H1 (cell line): ENCODE data around the gene SIK2. TPM values are rescaled to one million over a fixed set of nuclear protein-coding genes. Genes with fewer than 3 reads are reported as not detected.

Experiments used
- CTCF ChIA-PET: fragments of 300-600 bp; sonication (Branson Sonifier 250); formaldehyde crosslinking; loops from one replicate; lab custom pipeline; 2021; ENCODE audit not compliant: partially characterized antibody; lab: Charles Lee
- POLR2A ChIA-PET: fragments of 300-600 bp; sonication (Branson Sonifier 250); formaldehyde crosslinking; loops from one replicate; lab custom pipeline; 2021; ENCODE audit warnings: inconsistent platforms; ENCODE audit not compliant: partially characterized antibody; lab: Charles Lee
- DNase-seq, 2 experiments: peaks; one replicate each; pipeline versions ENCODE4 v3.0.0 to v3.0.0-alpha.2; 2010 to 2022; ENCODE audit warnings: low spot score in 2 of 2, low read depth in 1 of 2, mixed read lengths in 1 of 2
- FAIRE-seq: peaks from 2 replicates; lab custom pipeline; 2011; peaks lifted over from hg19 to GRCh38; lab: Jason Lieb, UNC
- H2AFZ ChIP-seq: 2 replicates; pipeline ENCODE4 v1.8.1; 2012; ENCODE audit warnings: low read length, inconsistent platforms
- H2AK5ac ChIP-seq: 2 replicates; pipeline ENCODE4 v1.6.1; 2013; ENCODE audit warnings: low read depth, low read length
- H2BK120ac ChIP-seq: replicated peaks from 2 replicates; pipeline ENCODE3; 2013; ENCODE audit warnings: low read depth, low read length, inconsistent platforms
- H2BK12ac ChIP-seq: 2 replicates; pipeline ENCODE4 v1.6.1; 2013; ENCODE audit warnings: low read depth, low read length
- H2BK15ac ChIP-seq: 2 replicates; pipeline ENCODE4 v1.6.1; 2013; ENCODE audit warnings: low read length
- H2BK20ac ChIP-seq: 2 replicates; pipeline ENCODE4 v1.6.1; 2013; ENCODE audit warnings: low read length
- H2BK5ac ChIP-seq: 2 replicates; pipeline ENCODE4 v1.6.1; 2013; ENCODE audit warnings: low read depth, low read length
- H3K14ac ChIP-seq: 2 replicates; pipeline ENCODE4 v1.6.1; 2013; ENCODE audit warnings: inconsistent platforms; ENCODE audit not compliant: insufficient read length
- H3K18ac ChIP-seq: 2 replicates; pipeline ENCODE4 v1.6.1; 2013; ENCODE audit warnings: low read length; ENCODE audit errors: extremely low read depth
- H3K23ac ChIP-seq: 2 replicates; pipeline ENCODE4 v1.6.1; 2013; ENCODE audit warnings: inconsistent platforms; ENCODE audit not compliant: insufficient read length
- H3K23me2 ChIP-seq: 2 replicates; pipeline ENCODE4 v1.6.1; 2013; ENCODE audit warnings: low read depth, low read length
- H3K27ac ChIP-seq: 2 replicates; pipeline ENCODE4 v1.6.1; 2011; ENCODE audit warnings: low read depth, low read length, inconsistent platforms
- H3K27me3 ChIP-seq, 4 experiments: replicated peaks in 1 of 4; 1 replicate in 1 of 4; 2 replicates in 3 of 4; pipeline versions ENCODE4 v1.6.1 to v1.8.1; 2011 to 2013; ENCODE audit warnings: low read length in 3 of 4, mild to moderate bottlenecking in 3 of 4, inconsistent platforms in 2 of 4, mixed read lengths in 2 of 4, moderate library complexity in 1 of 4; ENCODE audit not compliant: control insufficient read depth in 3 of 4, insufficient read depth in 3 of 4; ENCODE audit errors: extremely low read depth in 1 of 4
- H3K36me3 ChIP-seq, 4 experiments: 2 replicates each; pipeline versions ENCODE4 v1.6.1 to v1.8.1; 2011 to 2013; ENCODE audit warnings: mild to moderate bottlenecking in 4 of 4, low read length in 3 of 4, moderate library complexity in 2 of 4, control low read depth in 1 of 4, inconsistent platforms in 1 of 4; ENCODE audit not compliant: insufficient read depth in 4 of 4, control insufficient read depth in 2 of 4
- H3K4ac ChIP-seq: replicated peaks from 2 replicates; pipeline ENCODE3; 2013; ENCODE audit warnings: low read length, low read depth, mixed read lengths, inconsistent platforms; ENCODE audit not compliant: insufficient read length
- H3K4me1 ChIP-seq, 4 experiments: replicated peaks in 1 of 4; 1 replicate in 1 of 4; 2 replicates in 3 of 4; pipeline versions ENCODE4 v1.6.1 to v1.8.1; 2011 to 2013; ENCODE audit warnings: low read length in 3 of 4, inconsistent platforms in 2 of 4, mixed read lengths in 1 of 4; ENCODE audit not compliant: insufficient read depth in 4 of 4, control insufficient read depth in 3 of 4
- H3K4me2 ChIP-seq, 2 experiments: 2 replicates each; pipeline versions ENCODE4 v1.6.1 to v1.8.1; 2011 to 2013; ENCODE audit warnings: low read depth in 2 of 2, low read length in 2 of 2, control low read depth in 1 of 2, inconsistent platforms in 1 of 2, mild to moderate bottlenecking in 1 of 2; ENCODE audit not compliant: insufficient read depth in 1 of 2
- H3K4me3 ChIP-seq, 4 experiments: fragments of 200-600, 300-600 bp in 1 of 4; sonication (generic), shearing (Covaris generic), sonication (Bioruptor Twin) in 1 of 4; 2 replicates each; pipeline versions ENCODE4 v1.5.1 to v1.8.1; 2011 to 2016; ENCODE audit warnings: low read length in 4 of 4, low read depth in 3 of 4, control low read depth in 2 of 4, inconsistent platforms in 2 of 4, mild to moderate bottlenecking in 2 of 4, mixed read lengths in 1 of 4, moderate library complexity in 1 of 4; ENCODE audit not compliant: insufficient read depth in 2 of 4; ENCODE audit errors: extremely low read depth in 1 of 4
- H3K56ac ChIP-seq: replicated peaks from 2 replicates; pipeline ENCODE3; 2013; ENCODE audit warnings: low read depth, mild to moderate bottlenecking, mixed read lengths, low read length, inconsistent platforms; ENCODE audit not compliant: insufficient read length
- H3K79me1 ChIP-seq: 2 replicates; pipeline ENCODE4 v1.6.1; 2013; ENCODE audit warnings: low read depth, low read length, control low read depth
- H3K79me2 ChIP-seq, 2 experiments: 2 replicates each; pipeline versions ENCODE4 v1.6.1 to v1.8.1; 2012 to 2013; ENCODE audit warnings: low read length in 2 of 2, mild to moderate bottlenecking in 2 of 2, inconsistent platforms in 1 of 2; ENCODE audit not compliant: insufficient read depth in 2 of 2, control insufficient read depth in 1 of 2
- H3K9ac ChIP-seq, 4 experiments: replicated peaks in 1 of 4; 1 replicate in 1 of 4; 2 replicates in 3 of 4; pipeline versions ENCODE4 v1.6.1 to v1.8.1; 2011 to 2013; ENCODE audit warnings: low read depth in 3 of 4, low read length in 3 of 4, control low read depth in 2 of 4, mild to moderate bottlenecking in 2 of 4, moderate library complexity in 2 of 4, inconsistent platforms in 1 of 4; ENCODE audit errors: extremely low read depth in 1 of 4
- H3K9me3 ChIP-seq, 2 experiments: 2 replicates each; pipeline versions ENCODE4 v1.6.1 to v1.8.1; 2012 to 2013; ENCODE audit warnings: mild to moderate bottlenecking in 2 of 2, moderate library complexity in 2 of 2, control low read depth in 1 of 2, inconsistent platforms in 1 of 2, low read depth in 1 of 2, low read length in 1 of 2, mixed read lengths in 1 of 2; ENCODE audit not compliant: insufficient read depth in 2 of 2
- H4K20me1 ChIP-seq, 2 experiments: replicated peaks in 1 of 2; 2 replicates each; pipeline versions ENCODE3 to v1.8.1; 2011 to 2013; ENCODE audit warnings: inconsistent platforms in 2 of 2, low read length in 2 of 2, mild to moderate bottlenecking in 1 of 2; ENCODE audit not compliant: insufficient read depth in 2 of 2, control insufficient read depth in 1 of 2
- H4K5ac ChIP-seq: 2 replicates; pipeline ENCODE4 v1.6.1; 2013; ENCODE audit warnings: low read length, low read depth, mixed read lengths, inconsistent platforms; ENCODE audit not compliant: insufficient read length
- H4K8ac ChIP-seq: 2 replicates; pipeline ENCODE4 v1.8.0; 2013; ENCODE audit warnings: mild to moderate bottlenecking, moderate library complexity, low read length, inconsistent platforms; ENCODE audit not compliant: insufficient read depth; ENCODE audit errors: extremely low read depth
- H4K91ac ChIP-seq: replicated peaks from 2 replicates; pipeline ENCODE3; 2013; ENCODE audit warnings: low read length, mixed read lengths, inconsistent platforms; ENCODE audit not compliant: insufficient read length
- BACH1 ChIP-seq: IDR thresholded peaks from 2 replicates; pipeline ENCODE4 v1.6.1; 2012; ENCODE audit warnings: low read length, improper control_type of control experiment
- CREB1 ChIP-seq: IDR thresholded peaks from 2 replicates; pipeline ENCODE4 v1.6.1; 2012; ENCODE audit warnings: inconsistent platforms
- E2F6 ChIP-seq: IDR thresholded peaks from 2 replicates; pipeline ENCODE4 v1.6.1; 2012; ENCODE audit warnings: inconsistent platforms
- GABPA ChIP-seq: IDR thresholded peaks from 2 replicates; pipeline ENCODE4 v1.6.1; 2011; ENCODE audit warnings: mild to moderate bottlenecking, low read length, moderate library complexity, borderline replicate concordance; ENCODE audit not compliant: insufficient read depth
- MAX ChIP-seq: IDR thresholded peaks from 2 replicates; pipeline ENCODE4 v1.6.1; 2012; ENCODE audit warnings: inconsistent platforms
- RNF2 ChIP-seq: fragments of 200-900, 300-1000 bp; sonication (generic); IDR thresholded peaks from 2 replicates; pipeline ENCODE4 v1.7.1; 2016; ENCODE audit warnings: borderline replicate concordance, low read depth, mild to moderate bottlenecking, antibody characterized with exemption, low read length; ENCODE audit not compliant: poor library complexity, severe bottlenecking; ENCODE audit errors: missing control alignments
- SAP30 ChIP-seq: fragments of 300-600 bp; sonication (generic); IDR thresholded peaks from 2 replicates; pipeline ENCODE4 v1.7.1; 2012; ENCODE audit warnings: low read length, moderate library complexity, mild to moderate bottlenecking, inconsistent platforms; ENCODE audit not compliant: insufficient read depth, insufficient replicate concordance
- USF2 ChIP-seq: IDR thresholded peaks from 2 replicates; pipeline ENCODE4 v1.6.1; 2011; ENCODE audit warnings: low read length, improper control_type of control experiment
- WGBS, 2 experiments: shearing (Covaris generic) in 1 of 2; methylation state at CpG; one replicate each; pipeline versions ENCODE4 v1.1.6 to v1.1.7; 2013 to 2015; ENCODE audit warnings: low lambda C conversion rate in 2 of 2, mixed read lengths in 2 of 2, inconsistent platforms in 1 of 2, low coverage in 1 of 2, missing lambda C conversion rate in 1 of 2; ENCODE audit not compliant: insufficient replicate concordance in 2 of 2, insufficient coverage in 1 of 2, insufficient read length in 1 of 2; ENCODE audit errors: extremely low coverage in 1 of 2, missing lambda C conversion rate in 1 of 2; 5-methylcytosine and 5-hydroxymethylcytosine counted together
- polyA plus RNA-seq, 7 experiments: library from polyadenylated mRNA; depleted of rRNA in 3 of 7; stranded (reverse) in 5 of 7; unstranded in 2 of 7; fragments of >200 nt in 5 of 7; fragments of 200-250 nt in 2 of 7; gene quantifications; 1 replicate in 5 of 7; 2 replicates in 1 of 7; 4 replicates in 1 of 7; pipeline versions ENCODE4 v1.2.1 to v1.2.3, GENCODE V29; 2011 to 2013; ENCODE audit warnings: missing spikeins in 2 of 7, mixed read lengths in 2 of 7
- total RNA-seq: library from RNA; stranded (reverse); fragmentation: NEBNext Ultra II Directional; extraction: Animal tissue kit (Norgen Biotek cat#: 25700); gene quantifications from 2 replicates; pipeline ENCODE4 v1.2.1, GENCODE V29; 2021

The SIK2 gene
- total and polyA plus RNA-seq, 2 of the 8 experiments (the other 6 are each of a cell fraction or from before 2014, with no cell fraction given), result 8.8 to 11.2 TPM

- H3K4me2 ChIP-seq, result no peak overlapping the region
- H2BK15ac ChIP-seq, result no peak overlapping the region
- H3K27me3 ChIP-seq, result no peaks in the 10 kb centered on the region
- H3K9me3 ChIP-seq, result no peaks in the 10 kb centered on the region
- no peak overlapping the region for H2AFZ ChIP-seq
- H3K14ac ChIP-seq, result no peak overlapping the region
- H3K4me3 ChIP-seq, result no peak overlapping the region
- H4K20me1 ChIP-seq, result no peaks in the 10 kb centered on the region
- no peak overlapping the region for H3K4ac ChIP-seq
- no peak overlapping the region for H2BK120ac ChIP-seq
- ChIA-PET CTCF (interaction anchor here (0.9 to 1.6 kb wide), 3 partner anchors 39 to 196 kb away, joined by 3 to 4 read pairs (median 3); no protein-coding TSS in a partner anchor), POLR2A (no interaction called here)
- H2BK12ac ChIP-seq, result no peak overlapping the region
- H3K18ac ChIP-seq, result no peak overlapping the region
- no peak for DNase-seq
- no peak for FAIRE-seq
- no peak overlapping the region for H2AK5ac ChIP-seq
- H3K23me2 ChIP-seq, result no peaks in the 10 kb centered on the region
- H3K9ac ChIP-seq, result no peak overlapping the region
- no peak overlapping the region for H2BK5ac ChIP-seq
- H3K4me1 ChIP-seq, result peaks cover 0 to 5% (median 0%) of the 10 kb centered on the region in 4 experiments; a peak in 1 of 7 replicates
- H3K27ac ChIP-seq, result no peak overlapping the region
- no peak overlapping the region for H2BK20ac ChIP-seq
- 79% methylated on average over 1 of the region's 1 CpG; no CpG with 5 or more reads in 1 of the 2 experiments for WGBS, 2 experiments
- no peaks in the 10 kb centered on the region for H3K36me3 ChIP-seq
- H3K79me1 ChIP-seq, result no peaks in the 10 kb centered on the region
- no peak overlapping the region for H3K23ac ChIP-seq
- H3K79me2 ChIP-seq, result no peaks in the 10 kb centered on the region
- no peak overlapping the region for H3K56ac ChIP-seq
- no peak overlapping the region for H4K8ac ChIP-seq
- H4K91ac ChIP-seq, result no peak overlapping the region
- no peak overlapping the region for H4K5ac ChIP-seq
- TF ChIP-seq SAP30, result no peak
- no peak for TF ChIP-seq USF2
- no peak for TF ChIP-seq RNF2
- no peak for TF ChIP-seq E2F6
- no peak for TF ChIP-seq CREB1
- TF ChIP-seq GABPA, result no peak
- no peak for TF ChIP-seq MAX
- TF ChIP-seq BACH1, result no peak
These were observed 20.9 kb upstream of the SIK2 start for GRCh38 chr11:111581341-111581740.
